HG03565 (cell line): ENCODE measurements around the gene OVOL3.

Source experiments
- ATAC-seq: cut with Tn5 transposase; IDR thresholded peaks from one replicate; pipeline ENCODE4 v1.9.1; 2021; ENCODE audit warnings: mild to moderate bottlenecking, moderate library complexity; ENCODE audit not compliant: unreplicated experiment

Gene OVOL3

GRCh38 chr19:36099166-36099785 is 11.7 kb upstream of the OVOL3 start:
- no peak for ATAC-seq

- no peak for ATAC-seq
Measured at GRCh38 chr19:36100476-36100875, 10.5 kb upstream of the OVOL3 start.

GRCh38 chr19:36101550-36102327 is 9.2 kb upstream of the OVOL3 start:
- ATAC-seq, result no peak

GRCh38 chr19:36103040-36103626 is 7.8 kb upstream of the OVOL3 start:
- ATAC-seq, result no peak

- ATAC-seq, result no peak
Measured at GRCh38 chr19:36103842-36104552, 6.9 kb upstream of the OVOL3 start.

DNA sequence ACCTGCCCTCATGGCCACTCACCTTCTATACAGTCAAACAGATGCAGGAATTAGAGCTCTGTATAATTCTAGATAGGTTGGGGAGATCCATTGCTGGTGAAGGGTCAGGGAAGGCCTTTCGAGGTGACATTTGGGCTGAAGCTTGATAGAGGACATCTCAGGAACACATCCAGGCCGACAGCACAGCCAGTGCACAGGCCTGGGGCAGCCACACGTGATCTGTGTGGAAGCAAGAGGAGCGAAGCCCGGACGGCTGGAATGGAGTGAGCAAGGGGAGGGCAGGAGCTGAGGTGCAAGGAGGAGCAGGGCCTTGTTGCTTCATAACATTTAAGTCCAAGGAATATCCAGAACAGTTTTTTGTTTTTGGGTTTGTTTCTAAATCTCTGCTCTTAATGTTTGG is 4.5 kb upstream of the OVOL3 start:
- ATAC-seq, result no peak

DNA sequence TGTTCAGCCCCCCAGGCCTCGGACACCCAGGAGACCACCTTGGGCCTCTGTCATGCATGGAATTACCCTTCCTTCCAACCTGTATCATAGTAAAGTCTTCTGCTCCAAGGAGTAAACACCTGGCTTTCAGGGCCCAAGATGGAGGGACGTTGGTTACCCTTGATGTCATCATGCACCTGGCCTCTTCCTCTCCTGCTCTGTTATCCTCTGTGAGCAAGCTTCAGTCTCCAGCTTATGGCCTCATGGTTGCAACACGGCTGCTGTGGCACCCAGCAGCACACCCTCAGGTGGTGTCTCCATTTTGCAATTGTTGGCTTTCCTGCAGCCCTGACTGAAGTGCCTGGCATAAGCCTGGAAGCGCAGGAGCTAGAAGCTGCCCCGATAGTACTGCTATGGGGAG is 4.0 kb upstream of the OVOL3 start:
- ATAC-seq, result no peak

DNA sequence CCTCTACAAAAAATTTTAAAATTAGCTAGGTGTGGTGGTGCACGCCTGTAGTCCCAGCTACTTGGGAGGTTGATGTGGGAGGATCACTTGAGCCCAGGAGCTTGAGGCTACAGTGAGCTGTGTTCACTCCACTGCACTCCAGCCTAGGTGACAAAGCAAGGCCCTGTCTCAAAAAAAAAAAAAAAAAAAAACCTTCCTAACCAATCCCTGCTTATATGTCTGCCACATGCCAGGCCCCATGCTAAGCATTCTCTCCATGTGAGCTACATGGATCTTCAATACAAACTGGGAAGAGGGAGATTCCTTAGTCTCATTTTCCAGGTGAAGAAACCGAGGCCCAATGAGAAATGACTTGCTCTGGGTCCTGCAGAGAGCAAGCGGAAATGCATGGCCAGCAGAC is 2.3 kb upstream of the OVOL3 start:
- ATAC-seq, result no peak

DNA sequence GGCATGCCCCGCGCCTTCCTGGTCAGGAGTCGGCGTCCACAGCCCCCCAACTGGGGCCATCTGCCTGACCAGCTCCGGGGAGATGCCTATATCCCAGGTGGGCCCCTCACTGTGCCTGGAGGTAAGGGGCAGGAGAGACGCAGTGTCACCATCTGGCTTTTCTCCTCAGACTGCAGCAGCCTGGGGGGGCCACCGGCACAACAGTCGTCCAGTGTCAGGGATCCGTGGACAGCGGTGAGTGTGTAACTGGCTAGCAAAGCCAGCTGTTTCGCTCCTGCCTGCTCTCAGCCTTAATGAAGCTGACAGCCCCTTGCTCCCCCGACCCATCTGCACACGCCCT is 227 bp downstream of the OVOL3 start:
- no peak for ATAC-seq

DNA sequence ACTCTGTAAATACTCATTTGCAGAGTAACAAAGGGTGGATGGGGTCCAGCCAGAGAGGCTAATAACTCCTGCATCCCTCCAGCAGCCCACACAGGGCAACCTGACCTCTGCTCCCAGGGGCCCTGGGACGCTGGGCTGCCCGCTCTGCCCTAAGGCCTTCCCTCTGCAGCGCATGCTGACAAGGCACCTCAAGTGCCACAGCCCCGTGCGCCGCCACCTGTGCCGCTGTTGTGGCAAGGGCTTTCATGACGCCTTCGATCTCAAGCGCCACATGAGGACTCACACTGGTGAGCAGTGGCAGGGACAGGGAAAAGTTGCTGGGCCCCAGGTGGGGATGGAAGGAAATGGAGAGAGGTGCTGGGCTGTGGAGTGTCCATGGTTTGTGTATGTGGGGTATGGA is 1.7 kb downstream of the OVOL3 start:
- ATAC-seq, result no peak

DNA sequence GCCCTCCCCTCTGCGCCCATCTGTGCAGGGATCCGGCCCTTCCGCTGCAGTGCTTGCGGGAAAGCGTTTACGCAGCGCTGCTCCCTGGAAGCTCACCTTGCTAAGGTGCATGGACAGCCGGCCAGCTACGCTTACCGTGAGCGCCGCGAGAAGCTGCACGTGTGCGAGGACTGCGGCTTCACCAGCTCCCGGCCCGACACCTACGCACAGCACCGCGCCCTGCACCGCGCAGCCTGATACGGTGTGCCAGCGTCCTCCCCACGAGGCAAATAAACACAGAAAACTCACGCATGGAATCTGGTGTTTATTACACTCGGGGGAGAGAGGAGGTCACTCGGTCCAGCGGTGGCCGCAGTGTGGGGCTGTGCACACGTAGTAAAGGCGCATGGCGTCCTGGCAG is 2.5 kb downstream of the OVOL3 start:
- no peak for ATAC-seq

DNA sequence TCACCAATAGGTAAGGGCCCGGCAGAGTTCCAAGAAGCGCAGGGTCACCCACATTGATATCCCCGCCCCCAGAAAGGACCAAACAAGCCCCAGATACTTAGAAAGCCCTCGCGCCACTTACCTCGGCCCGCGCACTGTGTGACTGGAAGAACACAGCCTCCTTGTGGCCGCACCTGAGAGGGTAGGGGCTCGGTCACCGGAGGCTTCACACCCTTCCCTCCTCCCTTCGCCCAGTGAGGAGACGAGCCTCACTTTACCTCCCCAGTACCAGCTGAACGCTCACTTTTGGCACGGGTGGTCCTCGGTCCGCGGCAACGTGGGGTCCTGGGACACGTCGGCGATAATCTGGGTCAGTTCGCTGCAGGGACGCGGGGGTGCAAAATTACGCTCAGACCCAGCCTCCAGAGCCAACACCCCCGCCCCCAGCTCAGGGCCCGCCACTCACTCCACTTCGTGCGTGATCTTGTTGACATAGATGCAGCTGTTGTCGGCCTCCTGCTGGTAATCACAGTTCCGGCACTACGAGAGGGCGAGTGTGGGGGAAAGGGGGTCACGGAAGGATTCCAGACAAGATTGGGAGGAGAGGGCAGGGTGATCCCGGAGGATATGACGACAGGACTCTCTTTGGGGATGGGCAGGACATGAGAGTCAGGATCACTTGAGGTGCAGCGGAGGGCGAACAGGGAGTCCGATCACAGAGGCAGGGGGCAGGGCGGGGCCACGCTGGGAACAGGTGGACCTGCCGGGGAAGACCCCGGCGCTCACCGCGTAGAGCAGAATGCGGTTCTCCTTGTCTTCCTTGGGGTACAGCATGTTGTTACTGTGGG is 3.2 kb downstream of the OVOL3 start:
- ATAC-seq, result no peak

- ATAC-seq, result peak; percentile 72
Measured at GRCh38 chr19:36114721-36115452, 3.9 kb downstream of the OVOL3 start, which contains the start of gene POLR2I. TSS of gene POLR2I (minus strand) at chr19:36114875. CDS start at chr19:36114856, 19 bp downstream.

- no peak for ATAC-seq
Measured at GRCh38 chr19:36115453-36116343, 4.8 kb downstream of the OVOL3 start, which contains the start of gene TBCB. TSS of gene TBCB (plus strand) at chr19:36115468. CDS start at chr19:36115561, 93 bp downstream.

DNA sequence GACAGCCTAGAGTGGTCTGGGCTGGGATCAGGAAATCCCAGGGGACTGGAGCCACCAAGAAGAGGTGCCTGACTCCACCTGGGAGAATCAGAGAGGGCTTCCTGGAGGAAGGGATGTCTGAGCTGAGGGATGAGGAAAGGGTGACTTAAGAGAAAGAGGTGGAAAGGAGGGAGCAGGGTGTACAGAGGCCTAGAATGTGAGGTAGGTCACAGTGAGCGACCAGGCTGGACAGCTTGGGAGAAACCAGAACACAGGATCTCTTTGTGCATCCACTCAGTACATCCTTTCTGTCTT is 5.3 kb downstream of the OVOL3 start:
- ATAC-seq, result no peak

- no peak for ATAC-seq
Measured at GRCh38 chr19:36120092-36120983, 9.4 kb downstream of the OVOL3 start.

- ATAC-seq, result no peak
Measured at GRCh38 chr19:36120984-36121358, 10.0 kb downstream of the OVOL3 start.

DNA sequence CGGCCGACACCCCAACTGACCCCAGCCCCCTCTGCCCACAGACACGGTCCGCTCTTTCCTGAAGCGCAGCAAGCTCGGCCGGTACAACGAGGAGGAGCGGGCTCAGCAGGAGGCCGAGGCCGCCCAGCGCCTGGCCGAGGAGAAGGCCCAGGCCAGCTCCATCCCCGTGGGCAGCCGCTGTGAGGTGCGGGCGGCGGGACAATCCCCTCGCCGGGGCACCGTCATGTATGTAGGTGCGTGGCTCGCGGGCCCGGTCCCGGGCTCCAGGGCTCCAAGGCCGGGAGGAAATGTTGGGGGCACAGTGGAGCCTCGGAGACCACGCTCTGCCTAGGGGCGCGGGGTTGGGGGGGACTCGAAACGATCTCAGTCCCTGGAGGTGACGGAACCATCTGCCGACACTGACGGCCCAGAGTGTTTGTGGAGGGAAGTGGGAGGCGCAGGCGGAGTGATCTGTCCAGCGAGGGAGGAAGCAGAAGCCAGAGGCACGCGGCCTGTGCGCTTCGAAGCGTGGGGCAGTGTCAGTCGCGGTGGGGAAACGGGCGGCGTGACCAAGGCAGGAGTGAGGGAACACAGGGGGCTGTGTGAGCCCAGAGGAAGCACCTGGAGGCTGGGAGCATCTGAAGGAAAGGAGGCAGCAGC is 10.7 kb downstream of the OVOL3 start:
- no peak for ATAC-seq
